Nephron progenitor cell (in vitro differentiated cells): ENCODE results near the gene CDKL4.

Experiments
- DNase-seq: peaks from one replicate; pipeline ENCODE4 v3.0.0; 2021
- H3K27ac Mint-ChIP-seq: 2 replicates; pipeline ENCODE4 v1.8.0; 2021; ENCODE audit warnings: mild to moderate bottlenecking, moderate library complexity, mixed read lengths
- H3K27me3 Mint-ChIP-seq: 2 replicates; pipeline ENCODE4 v1.8.0; 2021; ENCODE audit warnings: mild to moderate bottlenecking, low read depth, mixed read lengths; ENCODE audit not compliant: poor library complexity
- H3K36me3 Mint-ChIP-seq: 2 replicates; pipeline ENCODE4 v1.8.0; 2021; ENCODE audit warnings: low read depth, mixed read lengths
- H3K4me1 Mint-ChIP-seq: 2 replicates; pipeline ENCODE4 v1.8.0; 2021; ENCODE audit warnings: mixed read lengths
- H3K4me3 Mint-ChIP-seq: 2 replicates; pipeline ENCODE4 v1.8.0; 2021; ENCODE audit warnings: mild to moderate bottlenecking, moderate library complexity, mixed read lengths
- H3K9me3 Mint-ChIP-seq: 2 replicates; pipeline ENCODE4 v1.8.0; 2021; ENCODE audit warnings: mild to moderate bottlenecking, moderate library complexity, mixed read lengths
- CTCF ChIP-seq: fragments of 200-600 bp; sonication (generic); IDR thresholded peaks from 2 replicates; pipeline ENCODE4 v1.5.0; 2021; ENCODE audit warnings: antibody characterized with exemption

CDKL4 gene

GRCh38 chr2:39227628-39228412 lies 15.9 kb downstream of the CDKL4 start:
- Mint-ChIP-seq H3K4me1 (peaks cover 26% of the 10 kb centered on the region), H3K36me3 (no peaks in the 10 kb centered on the region), H3K9me3 (no peaks in the 10 kb centered on the region), H3K27ac (no peak overlapping the region), H3K4me3 (peak overlapping the region; percentile 77), H3K27me3 (no peaks in the 10 kb centered on the region)
- DNase-seq: peak; percentile 85
- peak; percentile 94 for TF ChIP-seq CTCF

GRCh38 chr2:39225567-39225966 lies 18.2 kb downstream of the CDKL4 start:
- no peak for DNase-seq
- Mint-ChIP-seq H3K4me3 (no peak overlapping the region), H3K9me3 (no peaks in the 10 kb centered on the region), H3K36me3 (no peaks in the 10 kb centered on the region), H3K27me3 (no peaks in the 10 kb centered on the region), H3K4me1 (peaks cover 26% of the 10 kb centered on the region), H3K27ac (no peak overlapping the region)
- no peak for TF ChIP-seq CTCF

- no peaks in the 10 kb centered on the region for H3K27me3 Mint-ChIP-seq
- H3K4me3 Mint-ChIP-seq: no peak overlapping the region
- peaks cover 25% of the 10 kb centered on the region for H3K4me1 Mint-ChIP-seq
- no peaks in the 10 kb centered on the region for H3K9me3 Mint-ChIP-seq
- no peak overlapping the region for H3K27ac Mint-ChIP-seq
- H3K36me3 Mint-ChIP-seq: no peaks in the 10 kb centered on the region
- TF ChIP-seq CTCF: no peak
- DNase-seq: no peak
Measured at GRCh38 chr2:39223909-39224308, 19.9 kb downstream of the CDKL4 start.

GRCh38 chr2:39221459-39221858 lies 22.3 kb downstream of the CDKL4 start:
- Mint-ChIP-seq H3K27ac (no peak overlapping the region), H3K4me1 (peaks cover 2% of the 10 kb centered on the region), H3K27me3 (no peaks in the 10 kb centered on the region), H3K36me3 (no peaks in the 10 kb centered on the region), H3K4me3 (no peak overlapping the region), H3K9me3 (no peaks in the 10 kb centered on the region)
- no peak for TF ChIP-seq CTCF
- DNase-seq: no peak

GRCh38 chr2:39220136-39220535 lies 23.6 kb downstream of the CDKL4 start:
- H3K9me3 Mint-ChIP-seq: no peaks in the 10 kb centered on the region
- no peak overlapping the region for H3K27ac Mint-ChIP-seq
- no peaks in the 10 kb centered on the region for H3K36me3 Mint-ChIP-seq
- no peaks in the 10 kb centered on the region for H3K27me3 Mint-ChIP-seq
- H3K4me1 Mint-ChIP-seq: no peaks in the 10 kb centered on the region
- TF ChIP-seq CTCF: no peak
- no peak overlapping the region for H3K4me3 Mint-ChIP-seq
- DNase-seq: no peak

GRCh38 chr2:39218391-39218790 lies 25.4 kb downstream of the CDKL4 start:
- no peak overlapping the region for H3K4me3 Mint-ChIP-seq
- H3K36me3 Mint-ChIP-seq: no peaks in the 10 kb centered on the region
- no peak overlapping the region for H3K27ac Mint-ChIP-seq
- no peak for TF ChIP-seq CTCF
- H3K9me3 Mint-ChIP-seq: no peaks in the 10 kb centered on the region
- DNase-seq: no peak
- H3K4me1 Mint-ChIP-seq: no peaks in the 10 kb centered on the region
- no peaks in the 10 kb centered on the region for H3K27me3 Mint-ChIP-seq
